Activated T-helper 17 cell treated with anti-CD3 and anti-CD28 coated beads, Interleukin-2, amount 50 U/mL, for 72 hours (primary cell): ENCODE measurements around the gene DNPH1. TPM values are rescaled to one million over a fixed set of nuclear protein-coding genes. Genes with fewer than 3 reads are reported as not detected.

Source experiments
- ATAC-seq: fragments of 150-1000 bp; cut with Tn5 transposase; replicated peaks from 2 replicates; pipeline ENCODE4 v1.10.0; 2021; ENCODE audit warnings: mild to moderate bottlenecking, moderate library complexity
- H3K27ac Mint-ChIP-seq: one replicate; pipeline ENCODE4 v1.8.0; 2022; ENCODE audit warnings: mixed read lengths
- H3K27me3 Mint-ChIP-seq: one replicate; pipeline ENCODE4 v1.8.0; 2022; ENCODE audit warnings: mixed read lengths
- H3K36me3 Mint-ChIP-seq: one replicate; pipeline ENCODE4 v1.8.0; 2022; ENCODE audit warnings: low read depth, mild to moderate bottlenecking, mixed read lengths
- H3K4me1 Mint-ChIP-seq: one replicate; pipeline ENCODE4 v1.8.0; 2022; ENCODE audit warnings: mixed read lengths
- H3K4me3 Mint-ChIP-seq: one replicate; pipeline ENCODE4 v1.8.0; 2022; ENCODE audit warnings: mild to moderate bottlenecking, mixed read lengths
- H3K9me3 Mint-ChIP-seq: one replicate; pipeline ENCODE4 v1.8.0; 2022; ENCODE audit warnings: mixed read lengths
- total RNA-seq, 2 donors: library from RNA; stranded (reverse); gene quantifications; one replicate each; pipeline ENCODE4 v1.2.3, GENCODE V29; 2022

The DNPH1 gene
- total RNA-seq, result 10 to 100 TPM; 42.6 to 57.8 TPM

- Mint-ChIP-seq H3K9me3 (no peaks in the 10 kb centered on the region), H3K27ac (peak within 1 kb of the TSS; percentile 93), H3K4me3 (peak within 1 kb of the TSS; percentile 95), H3K36me3 (peaks cover 13% of the 10 kb centered on the region), H3K4me1 (peaks cover 14% of the 10 kb centered on the region), H3K27me3 (no peaks in the 10 kb centered on the region)
- ATAC-seq, result peak; percentile 89
Observed at GRCh38 chr6:43228951-43229802, at the start of gene DNPH1. TSS of gene DNPH1 (minus strand) at chr6:43229481. CDS start at chr6:43229456, 25 bp downstream.

- H3K36me3 Mint-ChIP-seq, result no peaks in the 10 kb centered on the region
- no peak for ATAC-seq
- no peak overlapping the region for H3K27ac Mint-ChIP-seq
- peaks cover 22% of the 10 kb centered on the region for H3K27me3 Mint-ChIP-seq
- no peaks in the 10 kb centered on the region for H3K9me3 Mint-ChIP-seq
- H3K4me3 Mint-ChIP-seq, result no peak overlapping the region
- H3K4me1 Mint-ChIP-seq, result peaks cover 6% of the 10 kb centered on the region
Observed at GRCh38 chr6:43278524-43279078, 49.3 kb upstream of the DNPH1 start.

GRCh38 chr6:43277643-43278523 is 48.6 kb upstream of the DNPH1 start:
- no peaks in the 10 kb centered on the region for H3K36me3 Mint-ChIP-seq
- H3K9me3 Mint-ChIP-seq, result no peaks in the 10 kb centered on the region
- peaks cover 22% of the 10 kb centered on the region for H3K27me3 Mint-ChIP-seq
- H3K4me3 Mint-ChIP-seq, result no peak overlapping the region
- peaks cover 6% of the 10 kb centered on the region for H3K4me1 Mint-ChIP-seq
- no peak for ATAC-seq
- H3K27ac Mint-ChIP-seq, result no peak overlapping the region

GRCh38 chr6:43277306-43277642 is 48.0 kb upstream of the DNPH1 start:
- H3K9me3 Mint-ChIP-seq, result no peaks in the 10 kb centered on the region
- peaks cover 6% of the 10 kb centered on the region for H3K4me1 Mint-ChIP-seq
- H3K4me3 Mint-ChIP-seq, result no peak overlapping the region
- H3K27ac Mint-ChIP-seq, result no peak overlapping the region
- H3K36me3 Mint-ChIP-seq, result no peaks in the 10 kb centered on the region
- H3K27me3 Mint-ChIP-seq, result peaks cover 22% of the 10 kb centered on the region
- no peak for ATAC-seq

- ATAC-seq, result no peak
- Mint-ChIP-seq H3K27ac (no peak overlapping the region), H3K9me3 (no peaks in the 10 kb centered on the region), H3K4me3 (peak overlapping the region; percentile 72), H3K4me1 (peaks cover 6% of the 10 kb centered on the region), H3K36me3 (no peaks in the 10 kb centered on the region), H3K27me3 (peaks cover 21% of the 10 kb centered on the region)
Observed at GRCh38 chr6:43276577-43277305, 47.5 kb upstream of the DNPH1 start.

DNA sequence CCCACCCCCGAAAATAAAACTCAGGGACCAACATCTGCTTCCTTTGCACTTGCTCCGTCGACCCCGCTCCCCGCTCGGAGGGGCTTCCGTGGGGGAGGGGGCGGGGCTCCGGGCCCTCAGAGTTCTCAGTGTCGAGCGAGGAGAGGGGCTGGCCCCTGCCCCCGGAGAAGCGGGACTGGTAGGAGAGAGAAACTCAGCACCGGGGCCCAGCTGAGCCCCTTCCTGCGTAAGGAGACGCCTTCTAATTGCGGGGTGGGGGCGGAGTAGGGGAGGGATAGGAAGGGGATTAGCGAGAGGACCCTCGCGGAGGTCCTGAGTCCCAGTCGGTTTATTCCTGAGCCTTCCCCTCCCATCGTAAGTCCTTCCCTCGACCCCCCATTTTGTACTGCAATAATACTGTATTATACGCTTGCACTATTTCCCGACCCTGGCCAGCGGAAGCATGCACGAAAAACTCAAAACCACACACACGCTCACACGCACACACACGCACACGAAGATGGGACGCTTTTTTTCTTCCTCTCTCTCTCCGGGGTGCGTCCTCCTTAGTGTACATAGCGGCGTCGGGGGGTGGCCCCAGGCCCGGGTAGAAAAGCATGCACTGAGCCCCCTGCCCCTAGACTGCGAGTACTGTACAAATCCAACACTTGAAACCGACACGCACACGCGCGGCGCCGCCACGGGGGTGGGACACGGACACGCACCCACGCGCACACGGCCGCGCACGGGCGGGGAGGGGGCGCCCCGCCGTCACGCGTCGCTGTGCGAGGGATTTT is 46.7 kb upstream of the DNPH1 start:
- Mint-ChIP-seq H3K4me3 (peak overlapping the region; percentile 72), H3K27ac (peak overlapping the region; percentile 54), H3K27me3 (peaks cover 15% of the 10 kb centered on the region), H3K4me1 (peaks cover 6% of the 10 kb centered on the region), H3K36me3 (no peaks in the 10 kb centered on the region), H3K9me3 (no peaks in the 10 kb centered on the region)
- peak; percentile 59 for ATAC-seq

- ATAC-seq, result peak; percentile 53
- no peaks in the 10 kb centered on the region for H3K36me3 Mint-ChIP-seq
- no peak overlapping the region for H3K27ac Mint-ChIP-seq
- H3K9me3 Mint-ChIP-seq, result no peaks in the 10 kb centered on the region
- H3K4me3 Mint-ChIP-seq, result peak overlapping the region; percentile 72
- H3K27me3 Mint-ChIP-seq, result peaks cover 10% of the 10 kb centered on the region
- peaks cover 6% of the 10 kb centered on the region for H3K4me1 Mint-ChIP-seq
Observed at GRCh38 chr6:43274916-43275597, 45.8 kb upstream of the DNPH1 start.

GRCh38 chr6:43274127-43274915 is 45.0 kb upstream of the DNPH1 start:
- Mint-ChIP-seq H3K27ac (no peak overlapping the region), H3K4me1 (peaks cover 6% of the 10 kb centered on the region), H3K9me3 (no peaks in the 10 kb centered on the region), H3K27me3 (peaks cover 10% of the 10 kb centered on the region), H3K36me3 (no peaks in the 10 kb centered on the region), H3K4me3 (peak overlapping the region; percentile 72)
- no peak for ATAC-seq

- H3K9me3 Mint-ChIP-seq, result no peaks in the 10 kb centered on the region
- no peak overlapping the region for H3K27ac Mint-ChIP-seq
- H3K36me3 Mint-ChIP-seq, result no peaks in the 10 kb centered on the region
- no peak for ATAC-seq
- peaks cover 6% of the 10 kb centered on the region for H3K4me1 Mint-ChIP-seq
- no peak overlapping the region for H3K4me3 Mint-ChIP-seq
- peaks cover 14% of the 10 kb centered on the region for H3K27me3 Mint-ChIP-seq
Observed at GRCh38 chr6:43273707-43274106, 44.4 kb upstream of the DNPH1 start.

GRCh38 chr6:43271944-43272343 is 42.7 kb upstream of the DNPH1 start:
- peaks cover 9% of the 10 kb centered on the region for H3K27me3 Mint-ChIP-seq
- H3K27ac Mint-ChIP-seq, result peak overlapping the region; percentile 48
- H3K4me1 Mint-ChIP-seq, result peaks cover 6% of the 10 kb centered on the region
- no peaks in the 10 kb centered on the region for H3K36me3 Mint-ChIP-seq
- no peak overlapping the region for H3K4me3 Mint-ChIP-seq
- no peaks in the 10 kb centered on the region for H3K9me3 Mint-ChIP-seq
- no peak for ATAC-seq

DNA sequence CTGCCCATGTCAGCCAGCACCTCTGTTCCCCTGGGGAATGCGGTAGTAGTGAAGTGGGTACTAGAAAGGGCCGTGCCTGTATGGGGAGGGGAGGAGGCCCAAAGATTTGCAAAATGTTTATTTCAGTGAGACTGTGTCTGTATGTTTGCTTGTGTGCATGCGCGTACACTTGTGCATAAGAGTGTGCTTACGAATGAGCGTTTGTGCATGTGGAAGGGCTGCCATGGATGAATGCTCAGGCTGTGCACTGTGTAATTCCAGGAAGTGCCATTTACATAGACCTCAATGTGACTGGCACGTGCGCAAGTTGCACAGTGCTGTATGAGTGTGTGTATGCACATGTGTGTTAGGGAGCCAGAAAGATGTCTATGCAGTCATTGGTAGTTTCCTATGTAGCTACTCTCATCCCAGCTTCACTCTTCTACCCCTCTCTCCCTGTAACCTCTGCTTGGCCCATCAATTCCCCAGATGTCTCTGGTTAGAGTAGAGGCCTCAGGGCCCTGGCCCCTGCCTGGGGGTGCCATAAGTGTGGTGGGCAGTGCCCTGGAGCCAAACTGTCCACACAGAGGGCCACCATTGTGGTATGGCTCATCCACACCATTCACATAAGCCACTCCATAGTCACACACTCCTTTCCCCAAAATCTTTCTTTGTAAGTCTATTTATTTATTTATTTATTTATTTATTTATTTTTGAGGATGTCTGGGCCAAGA is 42.0 kb upstream of the DNPH1 start:
- no peak overlapping the region for H3K27ac Mint-ChIP-seq
- H3K4me1 Mint-ChIP-seq, result peaks cover 5% of the 10 kb centered on the region
- H3K4me3 Mint-ChIP-seq, result no peak overlapping the region
- ATAC-seq, result no peak
- peaks cover 8% of the 10 kb centered on the region for H3K27me3 Mint-ChIP-seq
- no peaks in the 10 kb centered on the region for H3K36me3 Mint-ChIP-seq
- no peaks in the 10 kb centered on the region for H3K9me3 Mint-ChIP-seq
